ENCODE results near the gene FNDC5.

Gene FNDC5

GRCh38 chr1:32816676-32817158 is 54.0 kb downstream of the FNDC5 start:
- DNase-seq (ENCODE audit: low read depth in 2 of 2) = no peak

DNA sequence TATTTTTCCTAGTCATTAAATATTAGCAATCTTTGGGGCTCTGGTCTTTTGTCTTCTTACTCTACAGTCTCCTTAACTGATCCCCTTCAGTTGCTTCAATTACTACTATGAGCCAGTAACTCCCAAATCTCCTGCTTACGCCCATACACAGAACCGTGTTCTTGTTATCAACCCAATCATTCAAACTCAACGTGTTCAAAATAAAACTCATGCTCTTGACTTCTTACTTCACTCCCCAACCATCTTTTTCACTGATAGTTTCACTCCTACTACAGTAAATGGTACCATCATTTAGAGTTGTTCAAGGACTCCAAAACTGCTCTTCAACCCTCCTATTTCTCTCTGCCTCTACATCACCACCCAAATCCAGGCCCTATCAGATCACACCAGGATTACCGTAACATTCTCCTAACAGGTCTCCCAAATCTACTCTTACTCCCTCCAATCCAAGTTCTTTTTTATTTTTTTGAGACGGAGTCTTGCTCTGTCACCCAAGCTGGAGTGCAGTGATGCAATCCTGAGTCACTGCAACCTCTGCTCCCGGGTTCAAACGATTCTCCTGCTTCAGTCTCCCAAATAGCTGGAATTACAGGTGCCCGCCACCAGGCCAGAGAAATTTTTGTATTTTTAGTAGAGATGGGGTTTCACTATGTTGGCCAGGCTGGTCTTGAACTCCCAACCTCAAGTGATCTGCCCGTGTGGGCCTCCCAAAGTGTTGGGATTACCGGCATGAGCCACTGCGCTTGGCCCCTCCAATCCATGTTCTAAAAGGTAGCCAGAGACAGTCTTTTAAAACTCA is 56.6 kb downstream of the FNDC5 start:
- no peak for DNase-seq (ENCODE audit: low read depth in 2 of 2)

All from stimulated activated CD8-positive, alpha-beta memory T cell treated with anti-CD3 and anti-CD28 coated beads, Interleukin-7, amount 100 ng/mL, for 4 hours (primary cell).